NT2/D1 (cell line): ENCODE data around the gene KANK2.

ENCODE experiments used
- SUZ12 ChIP-seq: IDR thresholded peaks from 2 replicates; pipeline ENCODE4 v1.6.1; 2011; ENCODE audit not compliant: insufficient read length, insufficient read depth; ENCODE audit errors: extremely low read depth
- YY1 ChIP-seq: IDR thresholded peaks from 2 replicates; pipeline ENCODE4 v1.6.1; 2011; ENCODE audit not compliant: insufficient read length, insufficient read depth
- ZNF274 ChIP-seq: IDR thresholded peaks from 2 replicates; pipeline ENCODE4 v1.6.1; 2011; ENCODE audit warnings: mild to moderate bottlenecking, low read depth, low read length

- no peak for TF ChIP-seq ZNF274
- no peak for TF ChIP-seq SUZ12
- TF ChIP-seq YY1: no peak
These were observed 25.9 kb upstream of the KANK2 start for GRCh38 chr19:11223200-11223599.
